HepG2 (cell line): Measurements from ENCODE around the gene THADA. TPM values are rescaled to one million over a fixed set of nuclear protein-coding genes. Genes with fewer than 3 reads are reported as not detected.

Experiments
- ARNT2 ChIP-seq: sonication (generic); formaldehyde crosslinking; IDR thresholded peaks from 2 replicates; pipeline ENCODE4 v1.8.0; 2022; ENCODE audit warnings: mild to moderate bottlenecking, low read depth, missing genetic modification reagents, moderate library complexity
- BORCS8-MEF2B ChIP-seq: sonication (generic); formaldehyde crosslinking; IDR thresholded peaks from 2 replicates; pipeline ENCODE4 v1.8.0; 2022; ENCODE audit warnings: mild to moderate bottlenecking, missing genetic modification reagents
- CENPX ChIP-seq: sonication (generic); formaldehyde crosslinking; IDR thresholded peaks from 2 replicates; pipeline ENCODE4 v1.9.0; 2021; ENCODE audit warnings: mild to moderate bottlenecking, missing genetic modification reagents, moderate library complexity
- ESRRA ChIP-seq: sonication (generic); formaldehyde crosslinking; IDR thresholded peaks from 2 replicates; pipeline ENCODE4 v1.5.1; 2020; ENCODE audit warnings: mild to moderate bottlenecking, low read depth, missing genetic modification reagents
- FOXO1 ChIP-seq: sonication (generic); formaldehyde crosslinking; IDR thresholded peaks from 2 replicates; pipeline ENCODE4 v1.4.0; 2020; ENCODE audit warnings: missing genetic modification reagents
- HES4 ChIP-seq: sonication (generic); formaldehyde crosslinking; IDR thresholded peaks from 2 replicates; pipeline ENCODE4 v1.9.0; 2021; ENCODE audit warnings: mild to moderate bottlenecking, missing genetic modification reagents, borderline replicate concordance
- KLF11 ChIP-seq: IDR thresholded peaks from 2 replicates; pipeline ENCODE4 v1.6.1; 2016; ENCODE audit warnings: missing compliant biosample characterization
- KLF12 ChIP-seq: sonication (generic); formaldehyde crosslinking; IDR thresholded peaks from 2 replicates; pipeline ENCODE4 v1.4.0; 2020; ENCODE audit warnings: missing genetic modification reagents, borderline replicate concordance
- MEIS2 ChIP-seq: sonication (generic); formaldehyde crosslinking; IDR thresholded peaks from 2 replicates; pipeline ENCODE4 v1.9.0; 2021; ENCODE audit warnings: mild to moderate bottlenecking, missing genetic modification reagents
- MLLT10 ChIP-seq: sonication (generic); formaldehyde crosslinking; IDR thresholded peaks from 2 replicates; pipeline ENCODE4 v1.4.0; 2020; ENCODE audit warnings: missing genetic modification reagents
- NFE2L2 ChIP-seq: fragments of 150-350 bp; IDR thresholded peaks from 2 replicates; pipeline ENCODE4 v1.6.1; 2014; ENCODE audit warnings: low read length
- NFYB ChIP-seq: sonication (generic); formaldehyde crosslinking; IDR thresholded peaks from 2 replicates; pipeline ENCODE4 v1.4.0; 2020; ENCODE audit warnings: missing genetic modification reagents
- NR2F6 ChIP-seq, 2 experiments: IDR thresholded peaks; 2 replicates each; pipeline ENCODE4 v1.6.1; 2016; ENCODE audit warnings: antibody characterized with exemption in 1 of 2, mild to moderate bottlenecking in 1 of 2
- SRSF9 ChIP-seq: fragments of 200-400 bp; formaldehyde crosslinking; IDR thresholded peaks from 2 replicates; pipeline ENCODE4 v1.6.1; 2018; ENCODE audit warnings: borderline replicate concordance, mild to moderate bottlenecking, low read depth, low read length; ENCODE audit not compliant: insufficient read depth, poor library complexity, severe bottlenecking
- STAG1 ChIP-seq: sonication (generic); formaldehyde crosslinking; IDR thresholded peaks from 2 replicates; pipeline ENCODE4 v1.4.0; 2020; ENCODE audit warnings: missing genetic modification reagents
- TGIF2 ChIP-seq: IDR thresholded peaks from 2 replicates; pipeline ENCODE4 v1.6.1; 2016; ENCODE audit warnings: control low read depth, missing compliant biosample characterization
- U2AF2 ChIP-seq: fragments of 200-400 bp; formaldehyde crosslinking; IDR thresholded peaks from 2 replicates; pipeline ENCODE4 v1.6.1; 2017; ENCODE audit warnings: low read depth, mild to moderate bottlenecking, low read length
- ZNF121 ChIP-seq: sonication (generic); formaldehyde crosslinking; IDR thresholded peaks from 2 replicates; pipeline ENCODE4 v1.5.0; 2020; ENCODE audit warnings: mild to moderate bottlenecking, missing genetic modification reagents
- ZNF431 ChIP-seq: sonication (generic); formaldehyde crosslinking; IDR thresholded peaks from 2 replicates; pipeline ENCODE4 v1.9.0; 2022; ENCODE audit warnings: missing genetic modification reagents, low read depth, mild to moderate bottlenecking, borderline replicate concordance
- ZNF501 ChIP-seq: sonication (generic); formaldehyde crosslinking; IDR thresholded peaks from 2 replicates; pipeline ENCODE4 v1.5.1; 2020; ENCODE audit warnings: mild to moderate bottlenecking, moderate library complexity, missing genetic modification reagents
- ZNF564 ChIP-seq: sonication (generic); formaldehyde crosslinking; IDR thresholded peaks from 2 replicates; pipeline ENCODE4 v1.8.1; 2023; ENCODE audit warnings: mild to moderate bottlenecking, missing genetic modification reagents
- ZNF607 ChIP-seq: sonication (generic); formaldehyde crosslinking; IDR thresholded peaks from 2 replicates; pipeline ENCODE4 v1.5.1; 2020; ENCODE audit warnings: missing genetic modification reagents, mild to moderate bottlenecking, borderline replicate concordance
- ZNF788 ChIP-seq: sonication (generic); formaldehyde crosslinking; IDR thresholded peaks from 2 replicates; pipeline ENCODE4 v1.5.0; 2020; ENCODE audit warnings: mild to moderate bottlenecking, missing genetic modification reagents, borderline replicate concordance
- ZSCAN12 ChIP-seq: sonication (generic); formaldehyde crosslinking; IDR thresholded peaks from 2 replicates; pipeline ENCODE4 v1.9.0; 2021; ENCODE audit warnings: mild to moderate bottlenecking, missing genetic modification reagents
- polyA plus RNA-seq, 8 experiments: library from polyadenylated mRNA; depleted of rRNA in 3 of 8; stranded (reverse) in 7 of 8; unstranded in 1 of 8; fragments of >200 nt; fragmentation: Illumina TruSeq in 4 of 8; extraction: Trizol in 4 of 8; gene quantifications; 2 replicates each; pipeline versions ENCODE4 v1.2.1 to v1.2.3, GENCODE V29; 2011 to 2016; ENCODE audit warnings: low read depth in 4 of 8, missing spikeins in 1 of 8, mixed read lengths in 1 of 8; ENCODE audit not compliant: insufficient read depth in 1 of 8
- total RNA-seq, 5 experiments: library from RNA; depleted of rRNA; stranded (reverse); fragments of >200 nt; fragmentation: Illumina TruSeq; extraction: Trizol; gene quantifications; 2 replicates each; pipeline ENCODE4 v1.2.3, GENCODE V29; 2016; ENCODE audit warnings: low read depth in 1 of 5
- TF ChIP-seq, protein P1 (sequence below): sonication (generic); formaldehyde crosslinking; conservative IDR thresholded peaks from 2 replicates; pipeline ENCODE4 v1.4.0; 2020; ENCODE audit warnings: missing genetic modification reagents
- TF ChIP-seq, protein P2 (sequence below): sonication (generic); formaldehyde crosslinking; IDR thresholded peaks from 2 replicates; pipeline ENCODE4 v1.8.0; 2022; ENCODE audit warnings: mild to moderate bottlenecking, missing genetic modification reagents, moderate library complexity
- TF ChIP-seq, protein P3 (sequence below): sonication (generic); formaldehyde crosslinking; IDR thresholded peaks from 2 replicates; pipeline ENCODE4 v1.8.0; 2023; ENCODE audit warnings: mild to moderate bottlenecking, missing genetic modification reagents

The THADA gene
- total and polyA plus RNA-seq, 2 of the 13 experiments (the other 11 are each of a cell fraction or from before 2014, with no cell fraction given) = 12.7 to 21.7 TPM

DNA sequence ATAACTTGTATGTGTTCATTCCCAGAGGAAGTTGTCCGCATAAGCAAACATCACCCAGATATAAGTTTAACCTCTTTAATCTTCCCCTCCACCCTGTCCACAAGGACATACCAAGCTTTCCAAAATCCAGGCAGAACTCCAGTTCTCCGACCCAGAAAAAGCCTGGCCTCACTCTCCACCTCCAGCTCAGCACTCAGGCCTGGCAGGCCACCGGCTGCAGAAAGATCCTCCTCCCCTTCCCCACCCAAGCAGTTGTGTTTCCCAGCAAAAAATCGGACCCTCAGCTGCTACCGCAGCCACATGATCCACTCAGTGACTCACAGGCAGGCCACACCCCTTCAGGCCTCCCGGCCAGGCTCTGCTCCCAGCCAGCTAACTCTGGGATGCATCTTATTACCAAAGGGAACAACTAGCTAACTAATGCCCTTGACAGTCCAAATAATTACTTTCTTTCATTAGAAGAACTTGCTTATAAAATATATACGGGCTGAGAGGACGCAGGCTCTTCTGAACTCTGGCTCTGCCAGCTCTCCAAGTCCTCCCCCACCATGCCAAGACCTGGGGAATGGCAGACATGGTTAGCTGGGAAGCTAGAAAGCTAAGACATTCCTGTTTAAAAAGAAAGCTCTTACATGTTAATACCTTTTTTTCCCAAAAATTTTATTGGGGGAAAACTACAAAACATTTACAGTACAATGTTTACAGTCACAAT lies 373.9 kb downstream of the THADA start (continued):
- 0 out of 2 replicates have a peak, but pooled peaks have one; percentile 11 for TF ChIP-seq NR2F6 (IDR thresholded peaks at IDR 0.05)
- TF ChIP-seq NR2F6 (CRISPR knock-in tag; IDR thresholded peaks at IDR 0.05) = peak; percentile 50; the same call in 1 of the 2 replicates
- no peak for TF ChIP-seq MLLT10 (CRISPR knock-in tag)
- 0 out of 2 replicates have a peak, but pooled peaks have one; percentile 29 for TF ChIP-seq ZNF788 (CRISPR knock-in tag)
- TF ChIP-seq CENPX (CRISPR knock-in tag) = no peak
- peak; percentile 81; the same call in 1 of the 2 replicates for TF ChIP-seq U2AF2
- TF ChIP-seq TGIF2 (CRISPR knock-in tag) = peak; percentile 92
- TF ChIP-seq, protein P1, sequence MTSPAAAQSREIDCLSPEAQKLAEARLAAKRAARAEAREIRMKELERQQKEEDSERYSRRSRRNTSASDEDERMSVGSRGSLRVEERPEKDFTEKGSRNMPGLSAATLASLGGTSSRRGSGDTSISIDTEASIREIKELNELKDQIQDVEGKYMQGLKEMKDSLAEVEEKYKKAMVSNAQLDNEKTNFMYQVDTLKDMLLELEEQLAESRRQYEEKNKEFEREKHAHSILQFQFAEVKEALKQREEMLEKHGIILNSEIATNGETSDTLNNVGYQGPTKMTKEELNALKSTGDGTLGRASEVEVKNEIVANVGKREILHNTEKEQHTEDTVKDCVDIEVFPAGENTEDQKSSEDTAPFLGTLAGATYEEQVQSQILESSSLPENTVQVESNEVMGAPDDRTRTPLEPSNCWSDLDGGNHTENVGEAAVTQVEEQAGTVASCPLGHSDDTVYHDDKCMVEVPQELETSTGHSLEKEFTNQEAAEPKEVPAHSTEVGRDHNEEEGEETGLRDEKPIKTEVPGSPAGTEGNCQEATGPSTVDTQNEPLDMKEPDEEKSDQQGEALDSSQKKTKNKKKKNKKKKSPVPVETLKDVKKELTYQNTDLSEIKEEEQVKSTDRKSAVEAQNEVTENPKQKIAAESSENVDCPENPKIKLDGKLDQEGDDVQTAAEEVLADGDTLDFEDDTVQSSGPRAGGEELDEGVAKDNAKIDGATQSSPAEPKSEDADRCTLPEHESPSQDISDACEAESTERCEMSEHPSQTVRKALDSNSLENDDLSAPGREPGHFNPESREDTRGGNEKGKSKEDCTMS = 0 out of 2 replicates have a peak, but pooled peaks have one; percentile 42
- TF ChIP-seq ARNT2 (CRISPR knock-in tag) = 0 out of 2 replicates have a peak, but pooled peaks have one; percentile 21
- TF ChIP-seq ZNF501 (CRISPR knock-in tag) = 0 out of 2 replicates have a peak, but pooled peaks have one; percentile 49
- no peak for TF ChIP-seq ESRRA (CRISPR knock-in tag)
- TF ChIP-seq ZNF607 = no peak; the same call in 1 of the 2 replicates
- TF ChIP-seq, protein P2, sequence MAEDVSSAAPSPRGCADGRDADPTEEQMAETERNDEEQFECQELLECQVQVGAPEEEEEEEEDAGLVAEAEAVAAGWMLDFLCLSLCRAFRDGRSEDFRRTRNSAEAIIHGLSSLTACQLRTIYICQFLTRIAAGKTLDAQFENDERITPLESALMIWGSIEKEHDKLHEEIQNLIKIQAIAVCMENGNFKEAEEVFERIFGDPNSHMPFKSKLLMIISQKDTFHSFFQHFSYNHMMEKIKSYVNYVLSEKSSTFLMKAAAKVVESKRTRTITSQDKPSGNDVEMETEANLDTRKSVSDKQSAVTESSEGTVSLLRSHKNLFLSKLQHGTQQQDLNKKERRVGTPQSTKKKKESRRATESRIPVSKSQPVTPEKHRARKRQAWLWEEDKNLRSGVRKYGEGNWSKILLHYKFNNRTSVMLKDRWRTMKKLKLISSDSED (CRISPR knock-in tag) = no peak
- TF ChIP-seq ZNF564 = no peak
- TF ChIP-seq MEIS2 (CRISPR knock-in tag) = peak; percentile 69; the same call in 1 of the 2 replicates
- no peak for TF ChIP-seq NFE2L2
- 0 out of 2 replicates have a peak, but pooled peaks have one; percentile 59 for TF ChIP-seq KLF12 (CRISPR knock-in tag)
- TF ChIP-seq NFYB (CRISPR knock-in tag) = peak; percentile 38; the same call in 1 of the 2 replicates
- TF ChIP-seq, protein P3, sequence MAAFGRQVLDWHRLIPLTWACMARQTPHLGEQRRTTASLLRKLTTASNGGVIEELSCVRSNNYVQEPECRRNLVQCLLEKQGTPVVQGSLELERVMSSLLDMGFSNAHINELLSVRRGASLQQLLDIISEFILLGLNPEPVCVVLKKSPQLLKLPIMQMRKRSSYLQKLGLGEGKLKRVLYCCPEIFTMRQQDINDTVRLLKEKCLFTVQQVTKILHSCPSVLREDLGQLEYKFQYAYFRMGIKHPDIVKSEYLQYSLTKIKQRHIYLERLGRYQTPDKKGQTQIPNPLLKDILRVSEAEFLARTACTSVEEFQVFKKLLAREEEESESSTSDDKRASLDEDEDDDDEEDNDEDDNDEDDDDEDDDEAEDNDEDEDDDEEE (CRISPR knock-in tag) = no peak
- TF ChIP-seq HES4 (CRISPR knock-in tag) = no peak
- no peak for TF ChIP-seq ZSCAN12 (CRISPR knock-in tag)
- peak; percentile 46 for TF ChIP-seq STAG1 (CRISPR knock-in tag)
- no peak; the same call in 1 of the 2 replicates for TF ChIP-seq BORCS8-MEF2B
- no peak for TF ChIP-seq ZNF431 (CRISPR knock-in tag)
- TF ChIP-seq SRSF9 = no peak
- TF ChIP-seq ZNF121 (CRISPR knock-in tag) = no peak
- peak; percentile 62 for TF ChIP-seq FOXO1
- peak; percentile 75; the same call in 1 of the 2 replicates for TF ChIP-seq KLF11 (CRISPR knock-in tag)
